SK-N-SH (cell line): ENCODE measurements around the gene DDIT3.

Experiments
- CHD2 ChIP-seq: fragments of 150-350 bp; IDR thresholded peaks from 2 replicates; pipeline ENCODE4 v1.6.1; 2018; ENCODE audit warnings: low read length; ENCODE audit not compliant: partially characterized antibody
- EP300 ChIP-seq, 2 experiments: IDR thresholded peaks; 2 replicates each; pipeline versions ENCODE4 v1.4.0 to v1.6.1; 2012; ENCODE audit warnings: borderline replicate concordance in 1 of 2, low read depth in 1 of 2, low read length in 1 of 2
- EZH2phosphoT487 ChIP-seq: fragments of 200-600 bp; sonication (generic); IDR thresholded peaks from 2 replicates; pipeline ENCODE4 v1.6.1; 2017; ENCODE audit warnings: low read depth, mixed run types, mild to moderate bottlenecking, antibody characterized with exemption, moderate library complexity, borderline replicate concordance
- GATA2 ChIP-seq: sonication (generic); formaldehyde crosslinking; IDR thresholded peaks from 2 replicates; pipeline ENCODE4 v1.5.0; 2020; ENCODE audit warnings: mild to moderate bottlenecking, missing genetic modification reagents
- MXI1 ChIP-seq: IDR thresholded peaks from 2 replicates; pipeline ENCODE4 v1.6.1; 2012; ENCODE audit warnings: mild to moderate bottlenecking, low read depth, low read length, improper control_type of control experiment
- RXRA ChIP-seq: IDR thresholded peaks from 2 replicates; pipeline ENCODE4 v1.4.0; 2012; ENCODE audit warnings: low read depth, mild to moderate bottlenecking, borderline replicate concordance
- TAF1 ChIP-seq: IDR thresholded peaks from 2 replicates; pipeline ENCODE4 v1.6.1; 2012; ENCODE audit warnings: low read depth, mild to moderate bottlenecking, low read length, moderate library complexity, borderline replicate concordance
- YY1 ChIP-seq: IDR thresholded peaks from 2 replicates; pipeline ENCODE4 v1.4.0; 2012; ENCODE audit warnings: low read depth, mild to moderate bottlenecking
- TF ChIP-seq, protein P1 (sequence below): fragments of 200-600 bp; sonication (generic); IDR thresholded peaks from 2 replicates; pipeline ENCODE4 v1.6.1; 2017; ENCODE audit warnings: antibody characterized with exemption, mild to moderate bottlenecking, moderate library complexity
- TF ChIP-seq, protein P2 (sequence below): IDR thresholded peaks from 2 replicates; pipeline ENCODE4 v1.4.0; 2012; ENCODE audit warnings: low read depth, borderline replicate concordance
- TF ChIP-seq, protein P3 (sequence below): fragments of 150-350 bp; IDR thresholded peaks from 2 replicates; pipeline ENCODE4 v1.6.1; 2016; ENCODE audit warnings: mild to moderate bottlenecking, low read depth, low read length
- TF ChIP-seq, protein P4 (sequence below): IDR thresholded peaks from 2 replicates; pipeline ENCODE4 v1.4.0; 2012; ENCODE audit warnings: low read depth

DNA sequence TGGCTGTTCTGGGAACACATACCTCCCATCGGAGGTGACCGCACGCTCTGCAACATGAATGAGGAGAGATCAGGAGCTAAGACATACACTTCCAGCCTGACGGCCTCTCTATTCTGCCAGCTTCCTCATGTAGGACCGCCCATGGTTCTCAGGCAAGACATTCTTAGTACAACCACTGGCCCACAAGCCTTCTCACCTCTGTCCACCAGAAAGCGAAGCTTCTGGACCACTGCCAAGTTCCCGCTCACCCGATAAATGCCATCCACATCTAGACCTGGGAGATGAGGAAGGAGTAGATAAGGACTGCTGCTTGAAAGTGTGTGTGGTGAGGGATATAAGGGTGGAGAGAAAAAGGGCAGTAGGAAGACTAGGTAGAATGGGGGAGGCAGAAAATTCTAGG is 45.9 kb downstream of the DDIT3 start:
- TF ChIP-seq, protein P1, sequence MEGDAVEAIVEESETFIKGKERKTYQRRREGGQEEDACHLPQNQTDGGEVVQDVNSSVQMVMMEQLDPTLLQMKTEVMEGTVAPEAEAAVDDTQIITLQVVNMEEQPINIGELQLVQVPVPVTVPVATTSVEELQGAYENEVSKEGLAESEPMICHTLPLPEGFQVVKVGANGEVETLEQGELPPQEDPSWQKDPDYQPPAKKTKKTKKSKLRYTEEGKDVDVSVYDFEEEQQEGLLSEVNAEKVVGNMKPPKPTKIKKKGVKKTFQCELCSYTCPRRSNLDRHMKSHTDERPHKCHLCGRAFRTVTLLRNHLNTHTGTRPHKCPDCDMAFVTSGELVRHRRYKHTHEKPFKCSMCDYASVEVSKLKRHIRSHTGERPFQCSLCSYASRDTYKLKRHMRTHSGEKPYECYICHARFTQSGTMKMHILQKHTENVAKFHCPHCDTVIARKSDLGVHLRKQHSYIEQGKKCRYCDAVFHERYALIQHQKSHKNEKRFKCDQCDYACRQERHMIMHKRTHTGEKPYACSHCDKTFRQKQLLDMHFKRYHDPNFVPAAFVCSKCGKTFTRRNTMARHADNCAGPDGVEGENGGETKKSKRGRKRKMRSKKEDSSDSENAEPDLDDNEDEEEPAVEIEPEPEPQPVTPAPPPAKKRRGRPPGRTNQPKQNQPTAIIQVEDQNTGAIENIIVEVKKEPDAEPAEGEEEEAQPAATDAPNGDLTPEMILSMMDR = no peak
- no peak for TF ChIP-seq MXI1
- TF ChIP-seq, protein P2, sequence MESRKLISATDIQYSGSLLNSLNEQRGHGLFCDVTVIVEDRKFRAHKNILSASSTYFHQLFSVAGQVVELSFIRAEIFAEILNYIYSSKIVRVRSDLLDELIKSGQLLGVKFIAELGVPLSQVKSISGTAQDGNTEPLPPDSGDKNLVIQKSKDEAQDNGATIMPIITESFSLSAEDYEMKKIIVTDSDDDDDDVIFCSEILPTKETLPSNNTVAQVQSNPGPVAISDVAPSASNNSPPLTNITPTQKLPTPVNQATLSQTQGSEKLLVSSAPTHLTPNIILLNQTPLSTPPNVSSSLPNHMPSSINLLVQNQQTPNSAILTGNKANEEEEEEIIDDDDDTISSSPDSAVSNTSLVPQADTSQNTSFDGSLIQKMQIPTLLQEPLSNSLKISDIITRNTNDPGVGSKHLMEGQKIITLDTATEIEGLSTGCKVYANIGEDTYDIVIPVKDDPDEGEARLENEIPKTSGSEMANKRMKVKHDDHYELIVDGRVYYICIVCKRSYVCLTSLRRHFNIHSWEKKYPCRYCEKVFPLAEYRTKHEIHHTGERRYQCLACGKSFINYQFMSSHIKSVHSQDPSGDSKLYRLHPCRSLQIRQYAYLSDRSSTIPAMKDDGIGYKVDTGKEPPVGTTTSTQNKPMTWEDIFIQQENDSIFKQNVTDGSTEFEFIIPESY = no peak
- TF ChIP-seq EP300 (IDR thresholded peaks at IDR 0.05; ENCODE audit: borderline replicate concordance in 1 of 2, low read depth in 1 of 2, low read length in 1 of 2) = no peak
- TF ChIP-seq GATA2 (CRISPR knock-in tag) = no peak
- TF ChIP-seq, protein P3, sequence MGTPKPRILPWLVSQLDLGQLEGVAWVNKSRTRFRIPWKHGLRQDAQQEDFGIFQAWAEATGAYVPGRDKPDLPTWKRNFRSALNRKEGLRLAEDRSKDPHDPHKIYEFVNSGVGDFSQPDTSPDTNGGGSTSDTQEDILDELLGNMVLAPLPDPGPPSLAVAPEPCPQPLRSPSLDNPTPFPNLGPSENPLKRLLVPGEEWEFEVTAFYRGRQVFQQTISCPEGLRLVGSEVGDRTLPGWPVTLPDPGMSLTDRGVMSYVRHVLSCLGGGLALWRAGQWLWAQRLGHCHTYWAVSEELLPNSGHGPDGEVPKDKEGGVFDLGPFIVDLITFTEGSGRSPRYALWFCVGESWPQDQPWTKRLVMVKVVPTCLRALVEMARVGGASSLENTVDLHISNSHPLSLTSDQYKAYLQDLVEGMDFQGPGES = no peak
- TF ChIP-seq CHD2 = no peak
- TF ChIP-seq, protein P4, sequence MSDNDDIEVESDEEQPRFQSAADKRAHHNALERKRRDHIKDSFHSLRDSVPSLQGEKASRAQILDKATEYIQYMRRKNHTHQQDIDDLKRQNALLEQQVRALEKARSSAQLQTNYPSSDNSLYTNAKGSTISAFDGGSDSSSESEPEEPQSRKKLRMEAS = no peak
- TF ChIP-seq TAF1 = no peak
- no peak for TF ChIP-seq RXRA
- no peak for TF ChIP-seq EZH2phosphoT487
- no peak for TF ChIP-seq YY1
